Body of pancreas (tissue), 4 donors: ENCODE results near the gene ZNF668. TPM values are rescaled to one million over a fixed set of nuclear protein-coding genes. Genes with fewer than 3 reads are reported as not detected.

ENCODE experiments used
- ATAC-seq: fragments of 150-250 bp; one replicate; pipeline ENCODE4 v1.9.1; 2016
- DNase-seq, 4 donors: peaks; one replicate each; pipeline ENCODE4 v3.0.0-alpha.2; 2019
- H3K27ac ChIP-seq, 4 donors: fragments of 200-600 bp; sonication (generic); 1 replicate in 3 of 4; 2 replicates in 1 of 4; pipeline versions ENCODE4 v1.5.1 to v1.6.1; 2016 to 2019; ENCODE audit warnings: mild to moderate bottlenecking in 1 of 4, mixed read lengths in 1 of 4, moderate library complexity in 1 of 4
- H3K27me3 ChIP-seq, 2 donors: fragments of 200-600 bp; sonication (generic); one replicate each; pipeline ENCODE4 v1.6.0; 2016; ENCODE audit warnings: mild to moderate bottlenecking in 1 of 2
- H3K36me3 ChIP-seq, 2 donors: fragments of 200-600 bp; sonication (generic); replicated peaks in 1 of 2; 2 replicates each; pipeline ENCODE4 v1.5.1; 2016; ENCODE audit warnings: low read depth in 2 of 2; ENCODE audit not compliant: insufficient read depth in 1 of 2
- H3K4me1 ChIP-seq: fragments of 200-600 bp; sonication (generic); one replicate; pipeline ENCODE4 v1.6.0; 2016
- H3K4me3 ChIP-seq, 2 donors: fragments of 200-600 bp; sonication (generic); 1 replicate in 1 of 2; 2 replicates in 1 of 2; pipeline ENCODE4 v1.5.1; 2016 to 2019
- H3K9me3 ChIP-seq, 3 donors: fragments of 200-600 bp; sonication (generic); 1 replicate in 2 of 3; 2 replicates in 1 of 3; pipeline ENCODE4 v1.5.1; 2016
- POLR2A ChIP-seq, 3 donors: fragments of 450-650 bp; IDR thresholded peaks; one replicate each; pipeline ENCODE4 v1.6.1; 2016; ENCODE audit warnings: antibody characterized with exemption in 3 of 3, mild to moderate bottlenecking in 2 of 3
- WGBS, 2 donors: methylation state at CpG; one replicate each; pipeline ENCODE4 v1.1.5; 2017; 5-methylcytosine and 5-hydroxymethylcytosine counted together
- intact Hi-C: fragments of 100-400 bp; cut with DNase I; formaldehyde crosslinking; loops from one replicate; pipeline ENCODE4 v1.15.1; 2023
- total RNA-seq, 2 donors: library from RNA; depleted of rRNA; stranded (reverse); fragments of >200 nt; gene quantifications; one replicate each; pipeline ENCODE4 v1.1.0, GENCODE V29; 2016
- TF ChIP-seq, protein P1 (sequence below), 7 experiments: fragments of 450-650 bp in 4 of 7; fragments of 200-600 bp in 3 of 7; sonication (generic) in 3 of 7; IDR thresholded peaks; one replicate each; pipeline ENCODE4 v1.5.1; 2016 to 2019; ENCODE audit warnings: antibody characterized with exemption in 7 of 7

The ZNF668 gene
- total RNA-seq, 2 donors from 2014 or later = 2.9 to 15.2 TPM

- H3K9me3 ChIP-seq = no peaks in the 10 kb centered on the region
- no peaks in the 10 kb centered on the region for H3K27me3 ChIP-seq
- DNase-seq = no peak
- H3K36me3 ChIP-seq = peaks cover 0 to 2% of the 10 kb centered on the region in 2 donors
- H3K27ac ChIP-seq = no peak overlapping the region
- intact Hi-C loops = loop anchor here (10.0 kb wide), 1 partner anchor 73 kb away; no protein-coding TSS in a partner anchor
- WGBS, 2 donors = 36 to 42% methylated on average over 4 of the region's 4 CpGs
- no peak for TF ChIP-seq POLR2A (IDR thresholded peaks at IDR 0.05)
- TF ChIP-seq, protein P1, sequence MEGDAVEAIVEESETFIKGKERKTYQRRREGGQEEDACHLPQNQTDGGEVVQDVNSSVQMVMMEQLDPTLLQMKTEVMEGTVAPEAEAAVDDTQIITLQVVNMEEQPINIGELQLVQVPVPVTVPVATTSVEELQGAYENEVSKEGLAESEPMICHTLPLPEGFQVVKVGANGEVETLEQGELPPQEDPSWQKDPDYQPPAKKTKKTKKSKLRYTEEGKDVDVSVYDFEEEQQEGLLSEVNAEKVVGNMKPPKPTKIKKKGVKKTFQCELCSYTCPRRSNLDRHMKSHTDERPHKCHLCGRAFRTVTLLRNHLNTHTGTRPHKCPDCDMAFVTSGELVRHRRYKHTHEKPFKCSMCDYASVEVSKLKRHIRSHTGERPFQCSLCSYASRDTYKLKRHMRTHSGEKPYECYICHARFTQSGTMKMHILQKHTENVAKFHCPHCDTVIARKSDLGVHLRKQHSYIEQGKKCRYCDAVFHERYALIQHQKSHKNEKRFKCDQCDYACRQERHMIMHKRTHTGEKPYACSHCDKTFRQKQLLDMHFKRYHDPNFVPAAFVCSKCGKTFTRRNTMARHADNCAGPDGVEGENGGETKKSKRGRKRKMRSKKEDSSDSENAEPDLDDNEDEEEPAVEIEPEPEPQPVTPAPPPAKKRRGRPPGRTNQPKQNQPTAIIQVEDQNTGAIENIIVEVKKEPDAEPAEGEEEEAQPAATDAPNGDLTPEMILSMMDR (IDR thresholded peaks at IDR 0.05) = no peak
- no peak overlapping the region for H3K4me3 ChIP-seq
- H3K4me1 ChIP-seq = peaks cover 25% of the 10 kb centered on the region
- ATAC-seq = no peak
Observed at GRCh38 chr16:31071861-31072260, 2.2 kb downstream of the ZNF668 start.

- WGBS, 2 donors = 80 to 85% methylated on average over 3 of the region's 3 CpGs
Observed at GRCh38 chr16:31067342-31067741, 6.7 kb downstream of the ZNF668 start.

GRCh38 chr16:31064882-31065461 is 9.1 kb downstream of the ZNF668 start:
- no peaks in the 10 kb centered on the region for H3K9me3 ChIP-seq
- intact Hi-C loops = no loop called here
- peak; percentile 48 for ATAC-seq
- H3K27ac ChIP-seq = no peak overlapping the region
- H3K27me3 ChIP-seq = no peaks in the 10 kb centered on the region
- H3K36me3 ChIP-seq = peaks cover 3 to 7% of the 10 kb centered on the region in 2 donors
- no peaks in the 10 kb centered on the region for H3K4me1 ChIP-seq
- whole genome bisulfite sequencing, 2 donors = 74 to 92% methylated on average over 4 of the region's 4 CpGs
- TF ChIP-seq POLR2A (IDR thresholded peaks at IDR 0.05) = no peak
- TF ChIP-seq, protein P1 (IDR thresholded peaks at IDR 0.05) = no peak
- DNase-seq = peak in 2 of 4 donors; percentile 26 to 56
- no peak overlapping the region for H3K4me3 ChIP-seq

More at GRCh38 chr16:31067342-31067741, 6.7 kb downstream of the ZNF668 start:
- no peak overlapping the region for H3K4me3 ChIP-seq
- DNase-seq (no peak), ATAC-seq (no peak)
- no peak for TF ChIP-seq POLR2A (IDR thresholded peaks at IDR 0.05)
- TF ChIP-seq, protein P1 (IDR thresholded peaks at IDR 0.05) = no peak
- peaks cover 7% of the 10 kb centered on the region for H3K4me1 ChIP-seq
- peaks cover 0 to 3% of the 10 kb centered on the region in 2 donors for H3K36me3 ChIP-seq
- intact Hi-C loops = no loop called here
- no peaks in the 10 kb centered on the region for H3K27me3 ChIP-seq
- no peak overlapping the region for H3K27ac ChIP-seq
- H3K9me3 ChIP-seq = no peaks in the 10 kb centered on the region

GRCh38 chr16:31063843-31064611 is 10.0 kb downstream of the ZNF668 start:
- Histone ChIP-seq H3K27ac (no peak overlapping the region), H3K9me3 (no peaks in the 10 kb centered on the region), H3K4me3 (no peak overlapping the region), H3K4me1 (no peaks in the 10 kb centered on the region), H3K27me3 (no peaks in the 10 kb centered on the region), H3K36me3 (peaks cover 3 to 7% of the 10 kb centered on the region in 2 donors)
- intact Hi-C loops = no loop called here
- no peak for ATAC-seq
- WGBS, 2 donors = 87 to 96% methylated on average over 28 to 45 of the region's 56 CpGs
- peak in 1 of 4 donors; percentile 11 for DNase-seq
- TF ChIP-seq, protein P1 (IDR thresholded peaks at IDR 0.05) = no peak
- no peak for TF ChIP-seq POLR2A (IDR thresholded peaks at IDR 0.05)
